Subcutaneous adipose tissue (tissue), 4 donors: ENCODE results near the gene PLCXD3. TPM values are rescaled to one million over a fixed set of nuclear protein-coding genes. Genes with fewer than 3 reads are reported as not detected.

Experiments
- total RNA-seq, 4 donors: library from RNA; depleted of rRNA; stranded (reverse); fragments of >200 nt; gene quantifications; one replicate each; pipeline ENCODE4 v1.1.0, GENCODE V29; 2016
- TF ChIP-seq, protein P1 (sequence below): fragments of 450-650 bp; IDR thresholded peaks from one replicate; pipeline ENCODE4 v1.5.1; 2016; ENCODE audit warnings: low read depth, mild to moderate bottlenecking, control low read depth, antibody characterized with exemption, moderate library complexity

Gene PLCXD3
- total RNA-seq, 4 donors from 2014 or later: 3.4 to 8.1 (median 7.1) TPM

DNA sequence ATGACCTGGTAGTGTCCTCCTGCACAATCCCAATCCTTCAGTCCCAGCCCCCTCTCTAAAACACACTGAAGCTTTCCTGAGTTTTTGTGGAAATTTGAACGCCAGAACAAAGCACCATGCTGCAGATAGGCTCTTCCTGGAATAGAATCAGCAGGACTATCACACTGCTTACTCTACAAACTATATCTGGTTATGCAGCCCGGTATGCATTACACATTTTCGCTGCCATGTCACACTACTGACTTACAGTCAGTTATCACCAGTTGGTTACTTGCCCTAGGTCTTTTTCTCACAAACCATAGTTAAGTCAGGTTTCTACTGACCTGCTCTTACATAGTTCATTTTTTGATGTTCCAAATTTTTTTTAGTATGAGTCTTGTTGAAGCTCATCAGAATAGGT lies 24.9 kb downstream of the PLCXD3 start:
- TF ChIP-seq, protein P1, sequence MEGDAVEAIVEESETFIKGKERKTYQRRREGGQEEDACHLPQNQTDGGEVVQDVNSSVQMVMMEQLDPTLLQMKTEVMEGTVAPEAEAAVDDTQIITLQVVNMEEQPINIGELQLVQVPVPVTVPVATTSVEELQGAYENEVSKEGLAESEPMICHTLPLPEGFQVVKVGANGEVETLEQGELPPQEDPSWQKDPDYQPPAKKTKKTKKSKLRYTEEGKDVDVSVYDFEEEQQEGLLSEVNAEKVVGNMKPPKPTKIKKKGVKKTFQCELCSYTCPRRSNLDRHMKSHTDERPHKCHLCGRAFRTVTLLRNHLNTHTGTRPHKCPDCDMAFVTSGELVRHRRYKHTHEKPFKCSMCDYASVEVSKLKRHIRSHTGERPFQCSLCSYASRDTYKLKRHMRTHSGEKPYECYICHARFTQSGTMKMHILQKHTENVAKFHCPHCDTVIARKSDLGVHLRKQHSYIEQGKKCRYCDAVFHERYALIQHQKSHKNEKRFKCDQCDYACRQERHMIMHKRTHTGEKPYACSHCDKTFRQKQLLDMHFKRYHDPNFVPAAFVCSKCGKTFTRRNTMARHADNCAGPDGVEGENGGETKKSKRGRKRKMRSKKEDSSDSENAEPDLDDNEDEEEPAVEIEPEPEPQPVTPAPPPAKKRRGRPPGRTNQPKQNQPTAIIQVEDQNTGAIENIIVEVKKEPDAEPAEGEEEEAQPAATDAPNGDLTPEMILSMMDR: no peak

DNA sequence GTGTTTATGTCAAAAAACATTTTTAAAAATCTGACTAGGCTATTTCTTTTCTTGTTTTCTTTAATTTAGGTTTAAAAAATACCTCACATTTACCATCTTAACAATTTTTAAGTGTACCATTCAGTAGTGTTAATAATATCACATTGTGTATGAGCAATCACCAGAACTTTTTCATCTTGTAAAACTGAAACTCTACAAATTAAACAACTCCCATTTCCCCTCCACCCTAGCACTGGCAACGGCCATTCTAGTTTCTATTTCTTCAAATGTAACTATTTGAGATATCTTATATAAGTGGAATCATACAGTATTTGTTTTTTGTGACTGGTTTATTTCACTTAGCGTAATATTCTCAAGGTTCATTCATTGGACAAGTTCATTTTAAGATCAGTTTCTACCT lies 27.7 kb downstream of the PLCXD3 start:
- TF ChIP-seq, protein P1: no peak

DNA sequence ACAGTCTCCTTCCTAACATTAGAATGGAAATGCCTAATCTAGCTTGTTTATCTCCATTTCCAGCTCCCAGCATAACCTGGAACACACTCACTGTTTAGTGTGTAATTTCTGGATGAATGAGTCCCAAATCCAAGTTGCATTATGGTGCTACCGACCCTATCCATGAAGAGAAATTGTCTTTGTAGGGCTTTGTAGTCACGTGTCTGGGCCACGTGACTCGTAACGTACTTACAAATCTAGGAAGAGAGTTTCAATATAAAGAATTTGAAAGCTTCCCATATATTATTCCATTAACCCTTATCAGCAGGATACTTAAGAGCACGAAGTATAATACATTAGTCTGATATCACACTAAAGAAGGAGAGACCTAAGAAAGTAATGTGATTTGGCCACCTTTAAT lies 28.2 kb downstream of the PLCXD3 start:
- TF ChIP-seq, protein P1: no peak

DNA sequence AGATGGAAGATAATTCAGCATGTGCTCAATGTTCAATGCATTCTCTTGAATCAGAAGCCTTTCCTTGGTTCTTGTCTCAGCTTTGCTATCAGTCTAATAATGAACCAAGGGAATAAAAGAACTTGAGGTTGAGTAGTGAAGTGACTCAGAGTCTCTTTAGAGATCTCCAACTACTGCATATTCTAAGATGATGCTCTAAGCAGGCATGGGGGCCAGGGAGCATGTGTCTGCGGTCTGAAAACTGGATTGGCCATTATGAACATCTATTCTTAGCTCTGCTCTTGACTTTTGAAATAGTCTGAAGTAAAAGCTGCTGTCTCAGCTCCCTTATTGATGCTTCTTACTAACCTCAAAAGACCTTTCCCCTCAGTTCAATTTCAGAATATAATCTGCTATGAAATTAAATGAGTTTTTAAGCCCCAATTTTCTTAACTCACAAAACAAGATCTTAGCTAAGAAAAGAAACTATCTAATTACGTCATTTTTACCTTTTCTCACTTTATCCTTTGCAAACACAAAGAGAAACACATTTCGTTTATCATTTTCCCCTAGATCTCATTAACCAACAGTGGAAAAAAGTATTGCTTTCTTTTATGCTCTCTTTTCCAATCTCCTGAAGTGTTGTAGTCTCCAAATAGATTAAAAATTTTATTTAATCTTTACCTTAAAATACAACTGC lies 44.8 kb downstream of the PLCXD3 start:
- TF ChIP-seq, protein P1: no peak

DNA sequence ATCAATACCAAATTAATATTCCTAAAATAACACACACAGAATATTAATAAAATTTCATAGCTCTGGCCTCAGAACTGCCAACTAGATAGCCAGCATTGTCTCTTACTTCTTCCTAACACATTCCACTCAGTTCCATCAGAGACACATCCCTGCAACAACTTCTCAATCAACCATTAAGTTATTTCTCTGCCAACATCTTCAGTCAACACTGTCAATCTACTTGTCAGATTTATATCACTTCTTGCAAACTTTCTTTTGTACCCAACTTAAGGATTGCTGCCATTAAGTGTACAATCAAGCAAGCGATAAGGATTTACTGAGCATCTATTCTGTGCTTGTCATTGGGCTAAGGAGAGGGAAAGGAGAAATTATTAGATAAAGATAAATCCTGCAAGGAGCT lies 50.8 kb downstream of the PLCXD3 start:
- TF ChIP-seq, protein P1: no peak

DNA sequence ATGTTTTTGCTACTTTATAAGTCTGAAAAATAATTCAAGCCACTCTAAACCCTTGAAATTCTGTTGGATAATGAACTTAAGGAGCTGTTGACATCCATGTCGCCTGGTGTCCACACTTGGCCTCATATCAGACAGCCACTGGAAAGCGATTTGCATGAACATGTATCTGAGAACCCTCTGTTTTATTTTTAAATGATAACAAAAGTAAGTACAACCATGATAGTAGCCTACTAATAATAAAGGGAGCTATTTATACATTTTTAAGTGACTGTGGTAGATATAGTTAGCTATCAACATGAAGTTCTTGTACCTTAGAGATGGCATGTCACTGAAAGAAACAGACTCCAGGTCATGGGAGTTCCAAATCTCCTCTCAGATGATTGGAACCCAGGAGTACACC lies 53.3 kb downstream of the PLCXD3 start:
- TF ChIP-seq, protein P1: no peak

DNA sequence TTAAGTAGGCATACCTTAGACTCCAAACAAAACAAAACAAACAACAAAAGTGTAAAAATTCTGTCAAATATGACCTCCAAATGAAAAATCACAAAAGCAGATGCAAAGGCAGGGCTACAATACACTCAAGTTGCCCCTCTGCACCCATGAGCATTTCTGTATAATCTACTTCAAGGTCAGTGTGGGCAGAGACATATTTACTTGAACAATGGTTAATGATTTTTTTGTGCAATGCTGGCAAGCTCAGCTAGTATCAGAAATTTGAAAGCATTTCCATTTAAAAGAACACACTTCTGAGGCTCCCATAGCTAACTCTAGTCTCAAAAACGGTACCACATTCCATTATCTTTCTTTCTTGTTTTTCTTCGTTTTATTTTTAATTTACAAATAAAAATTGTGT lies 57.9 kb downstream of the PLCXD3 start:
- TF ChIP-seq, protein P1: no peak
